Measurements from ENCODE around the gene ATG2B. TPM values are rescaled to one million over a fixed set of nuclear protein-coding genes. Genes with fewer than 3 reads are reported as not detected.
A peak's percentile ranks its signal among the peaks of the same experiment; 100 is the strongest.

Gene ATG2B
- total RNA-seq, 1 donor from 2014 or later, result 6.3 TPM

DNA sequence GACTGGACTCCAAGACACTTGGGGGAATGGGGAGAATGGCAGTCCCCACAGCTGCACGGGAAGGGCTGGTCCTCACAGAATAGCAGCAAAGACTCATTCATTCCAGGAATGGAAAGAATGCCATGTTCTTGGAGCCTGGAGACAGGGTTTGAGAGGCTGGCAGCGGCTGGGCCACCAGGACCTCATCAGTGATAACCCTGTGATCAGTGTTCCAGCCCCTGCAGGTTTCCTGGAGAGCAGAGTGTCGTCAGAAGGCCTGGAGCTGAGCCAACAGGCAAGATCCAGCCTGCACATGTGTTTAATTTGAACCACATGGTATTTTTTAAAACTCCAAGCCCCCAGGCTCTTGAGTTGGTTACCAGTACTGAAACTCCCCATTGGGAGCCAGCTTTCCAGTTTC lies 95.8 kb downstream of the ATG2B start:
- Histone ChIP-seq H3K4me3 (ENCODE audit: low read depth, low read length) (no peak overlapping the region), H3K36me3 (ENCODE audit: control insufficient read depth, insufficient read depth, low read length) (no peaks in the 10 kb centered on the region), H3K27me3 (ENCODE audit: control insufficient read depth, insufficient read depth, low read length) (no peaks in the 10 kb centered on the region)
- TF ChIP-seq, protein P1, sequence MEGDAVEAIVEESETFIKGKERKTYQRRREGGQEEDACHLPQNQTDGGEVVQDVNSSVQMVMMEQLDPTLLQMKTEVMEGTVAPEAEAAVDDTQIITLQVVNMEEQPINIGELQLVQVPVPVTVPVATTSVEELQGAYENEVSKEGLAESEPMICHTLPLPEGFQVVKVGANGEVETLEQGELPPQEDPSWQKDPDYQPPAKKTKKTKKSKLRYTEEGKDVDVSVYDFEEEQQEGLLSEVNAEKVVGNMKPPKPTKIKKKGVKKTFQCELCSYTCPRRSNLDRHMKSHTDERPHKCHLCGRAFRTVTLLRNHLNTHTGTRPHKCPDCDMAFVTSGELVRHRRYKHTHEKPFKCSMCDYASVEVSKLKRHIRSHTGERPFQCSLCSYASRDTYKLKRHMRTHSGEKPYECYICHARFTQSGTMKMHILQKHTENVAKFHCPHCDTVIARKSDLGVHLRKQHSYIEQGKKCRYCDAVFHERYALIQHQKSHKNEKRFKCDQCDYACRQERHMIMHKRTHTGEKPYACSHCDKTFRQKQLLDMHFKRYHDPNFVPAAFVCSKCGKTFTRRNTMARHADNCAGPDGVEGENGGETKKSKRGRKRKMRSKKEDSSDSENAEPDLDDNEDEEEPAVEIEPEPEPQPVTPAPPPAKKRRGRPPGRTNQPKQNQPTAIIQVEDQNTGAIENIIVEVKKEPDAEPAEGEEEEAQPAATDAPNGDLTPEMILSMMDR (IDR thresholded peaks at IDR 0.05; ENCODE audit: insufficient read depth, low read length, severe bottlenecking), result no peak
- peak; percentile 40 for FAIRE-seq
- peak; percentile 95 for DNase-seq (ENCODE audit: low read depth)

DNA sequence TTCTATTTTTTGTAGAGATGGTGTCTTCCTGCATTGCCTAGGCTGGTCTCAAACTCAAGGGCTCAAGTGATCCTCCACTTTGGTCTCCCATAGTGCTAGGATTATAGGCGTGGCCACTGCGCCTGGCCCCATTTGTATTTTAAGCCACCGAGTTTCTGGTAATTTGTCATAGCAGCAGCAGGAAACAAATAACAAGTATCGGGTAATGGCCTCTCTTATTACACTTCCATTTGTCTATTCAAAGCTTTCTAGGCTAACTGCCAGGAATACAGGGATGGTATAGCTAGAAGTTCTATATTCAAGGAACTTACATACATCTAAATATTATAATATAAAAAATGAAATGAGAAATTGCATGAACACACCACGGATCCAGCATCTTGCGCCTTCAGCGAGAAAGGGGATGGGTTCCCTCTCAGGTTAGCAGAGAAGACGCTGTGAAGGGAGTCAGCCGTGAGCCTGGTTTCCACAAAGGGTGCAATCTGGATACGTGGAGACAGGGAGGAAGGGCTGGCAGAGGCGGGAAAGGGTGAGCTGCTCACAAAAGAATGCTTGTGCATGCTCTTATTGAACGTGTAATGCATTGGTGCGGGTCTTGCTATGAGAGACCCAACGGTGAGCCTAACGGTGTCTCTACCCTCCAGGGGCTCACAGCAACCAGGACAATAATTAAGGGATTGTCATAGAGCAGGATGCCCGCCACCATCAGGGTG lies 97.6 kb downstream of the ATG2B start:
- no peaks in the 10 kb centered on the region for H3K27me3 ChIP-seq (ENCODE audit: control insufficient read depth, insufficient read depth, low read length)
- DNase-seq (ENCODE audit: low read depth) (peak; percentile 36), FAIRE-seq (no peak)
- no peak overlapping the region for H3K4me3 ChIP-seq (ENCODE audit: low read depth, low read length)
- TF ChIP-seq, protein P1 (IDR thresholded peaks at IDR 0.05; ENCODE audit: insufficient read depth, low read length, severe bottlenecking), result no peak
- no peaks in the 10 kb centered on the region for H3K36me3 ChIP-seq (ENCODE audit: control insufficient read depth, insufficient read depth, low read length)

DNA sequence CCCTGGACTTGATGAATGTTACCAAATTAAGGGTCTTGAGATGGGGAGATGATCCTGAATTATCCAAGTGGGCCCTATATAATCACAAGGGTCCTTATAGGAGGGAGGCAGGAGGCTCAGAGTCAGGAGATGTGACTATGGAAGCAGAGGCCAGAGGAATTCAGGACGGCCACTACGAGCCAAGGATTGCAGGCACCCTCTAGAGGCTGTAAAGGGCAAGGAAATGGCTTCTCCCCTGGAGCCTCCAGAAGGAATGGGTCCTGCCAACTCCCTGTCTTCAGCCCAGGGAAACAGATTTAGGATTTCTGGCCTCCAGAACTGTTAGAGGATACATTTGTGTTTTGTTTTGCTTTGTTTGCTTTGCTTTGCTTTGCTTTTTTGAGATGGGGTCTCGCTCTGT lies 98.3 kb downstream of the ATG2B start:
- no peak for DNase-seq (ENCODE audit: low read depth)
- Histone ChIP-seq H3K27me3 (ENCODE audit: control insufficient read depth, insufficient read depth, low read length) (no peaks in the 10 kb centered on the region), H3K4me3 (ENCODE audit: low read depth, low read length) (no peak overlapping the region), H3K36me3 (ENCODE audit: control insufficient read depth, insufficient read depth, low read length) (no peaks in the 10 kb centered on the region)
- FAIRE-seq, result no peak
- TF ChIP-seq, protein P1 (IDR thresholded peaks at IDR 0.05; ENCODE audit: insufficient read depth, low read length, severe bottlenecking), result peak; percentile 33

DNA sequence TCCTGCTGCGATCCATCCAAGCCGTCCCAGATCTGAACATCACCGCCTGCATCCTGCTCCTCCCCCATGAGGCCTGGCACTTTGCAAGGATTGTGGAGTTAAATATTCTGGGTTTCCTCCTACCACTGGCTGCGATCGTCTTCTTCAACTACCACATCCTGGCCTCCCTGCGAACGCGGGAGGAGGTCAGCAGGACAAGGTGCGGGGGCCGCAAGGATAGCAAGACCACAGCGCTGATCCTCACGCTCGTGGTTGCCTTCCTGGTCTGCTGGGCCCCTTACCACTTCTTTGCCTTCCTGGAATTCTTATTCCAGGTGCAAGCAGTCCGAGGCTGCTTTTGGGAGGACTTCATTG lies 99.0 kb downstream of the ATG2B start:
- TF ChIP-seq, protein P1 (IDR thresholded peaks at IDR 0.05; ENCODE audit: insufficient read depth, low read length, severe bottlenecking), result no peak
- FAIRE-seq, result no peak
- H3K36me3 ChIP-seq (ENCODE audit: control insufficient read depth, insufficient read depth, low read length), result no peaks in the 10 kb centered on the region
- no peak overlapping the region for H3K4me3 ChIP-seq (ENCODE audit: low read depth, low read length)
- DNase-seq (ENCODE audit: low read depth), result no peak
- no peaks in the 10 kb centered on the region for H3K27me3 ChIP-seq (ENCODE audit: control insufficient read depth, insufficient read depth, low read length)

DNA sequence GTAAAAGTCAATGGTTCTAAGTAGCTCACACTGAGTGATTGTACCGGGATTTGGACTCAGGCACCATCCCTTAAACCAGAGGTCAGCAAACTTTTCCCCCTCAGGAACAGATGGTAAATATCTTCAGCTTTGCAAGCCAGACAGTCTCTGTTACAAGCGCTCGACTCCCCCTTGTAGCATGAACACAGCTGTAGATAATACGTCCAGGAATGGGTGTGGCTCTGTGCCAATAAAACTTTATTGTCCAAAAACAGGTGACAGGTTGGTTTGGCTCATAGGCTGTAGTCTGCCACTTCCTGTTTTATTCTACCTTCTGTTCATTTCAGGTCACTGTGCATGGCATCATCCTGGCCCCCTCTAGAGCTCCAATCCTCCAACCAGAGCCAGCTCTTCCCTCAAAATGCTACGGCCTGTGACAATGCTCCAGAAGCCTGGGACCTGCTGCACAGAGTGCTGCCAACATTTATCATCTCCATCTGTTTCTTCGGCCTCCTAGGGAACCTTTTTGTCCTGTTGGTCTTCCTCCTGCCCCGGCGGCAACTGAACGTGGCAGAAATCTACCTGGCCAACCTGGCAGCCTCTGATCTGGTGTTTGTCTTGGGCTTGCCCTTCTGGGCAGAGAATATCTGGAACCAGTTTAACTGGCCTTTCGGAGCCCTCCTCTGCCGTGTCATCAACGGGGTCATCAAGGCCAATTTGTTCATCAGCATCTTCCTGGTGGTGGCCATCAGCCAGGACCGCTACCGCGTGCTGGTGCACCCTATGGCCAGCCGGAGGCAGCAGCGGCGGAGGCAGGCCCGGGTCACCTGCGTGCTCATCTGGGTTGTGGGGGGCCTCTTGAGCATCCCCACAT lies 99.6 kb downstream of the ATG2B start:
- H3K4me3 ChIP-seq (ENCODE audit: low read depth, low read length), result no peak overlapping the region
- H3K36me3 ChIP-seq (ENCODE audit: control insufficient read depth, insufficient read depth, low read length), result no peaks in the 10 kb centered on the region
- TF ChIP-seq, protein P1 (IDR thresholded peaks at IDR 0.05; ENCODE audit: insufficient read depth, low read length, severe bottlenecking), result no peak
- FAIRE-seq (no peak), DNase-seq (ENCODE audit: low read depth) (no peak)
- no peaks in the 10 kb centered on the region for H3K27me3 ChIP-seq (ENCODE audit: control insufficient read depth, insufficient read depth, low read length)

Measured in bronchial epithelial cell (primary cell).